Measurements from ENCODE around the gene IFNL1.
A peak's percentile ranks its signal among the peaks of the same experiment; 100 is the strongest.
"Not testable (repeated sequence)": the region's sequence is repeated elsewhere in the genome, so short reads cannot be mapped to it uniquely, and the experiment has no call there.

The IFNL1 gene

DNA sequence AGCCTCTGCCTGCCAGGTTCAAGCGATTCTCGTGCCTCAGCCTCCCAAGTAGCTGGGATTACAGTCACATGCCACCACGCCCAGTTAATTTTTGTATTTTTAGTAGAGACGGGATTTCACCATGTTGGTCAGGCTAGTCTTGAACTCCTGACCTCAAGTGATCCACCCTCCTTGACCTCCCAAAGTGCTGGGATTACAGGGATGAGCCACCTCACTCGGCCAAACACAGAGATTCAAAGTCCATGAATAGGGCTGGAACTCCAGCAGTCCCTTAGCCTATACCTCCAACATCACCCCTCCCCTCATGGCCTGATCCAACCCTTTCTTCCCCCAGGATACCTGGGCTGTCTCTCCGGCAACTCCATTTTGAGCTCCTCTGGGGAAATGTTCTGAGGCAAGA, 36.5 kb downstream of the IFNL1 start:
- not testable (repeated sequence) for DNase-seq

DNA sequence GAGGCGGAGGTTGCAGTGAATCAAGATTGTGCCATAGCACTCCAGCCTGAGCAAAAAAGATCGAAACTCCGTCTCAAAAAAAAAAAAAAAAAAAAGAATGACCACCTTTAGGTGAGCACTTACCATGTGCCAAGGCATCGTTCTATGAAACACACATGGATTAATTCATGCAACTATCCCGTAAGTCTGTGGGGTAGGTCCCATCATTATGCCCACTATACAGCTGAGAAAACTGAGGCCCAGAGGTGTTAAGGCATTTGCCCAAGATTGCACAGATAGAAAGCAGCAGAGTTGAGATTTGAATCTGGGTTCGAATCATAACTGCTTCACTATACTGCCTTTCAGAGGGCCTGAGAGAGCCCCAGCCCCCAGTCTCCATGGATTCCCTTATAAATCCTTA, 37.3 kb downstream of the IFNL1 start:
- no peak for DNase-seq

DNA sequence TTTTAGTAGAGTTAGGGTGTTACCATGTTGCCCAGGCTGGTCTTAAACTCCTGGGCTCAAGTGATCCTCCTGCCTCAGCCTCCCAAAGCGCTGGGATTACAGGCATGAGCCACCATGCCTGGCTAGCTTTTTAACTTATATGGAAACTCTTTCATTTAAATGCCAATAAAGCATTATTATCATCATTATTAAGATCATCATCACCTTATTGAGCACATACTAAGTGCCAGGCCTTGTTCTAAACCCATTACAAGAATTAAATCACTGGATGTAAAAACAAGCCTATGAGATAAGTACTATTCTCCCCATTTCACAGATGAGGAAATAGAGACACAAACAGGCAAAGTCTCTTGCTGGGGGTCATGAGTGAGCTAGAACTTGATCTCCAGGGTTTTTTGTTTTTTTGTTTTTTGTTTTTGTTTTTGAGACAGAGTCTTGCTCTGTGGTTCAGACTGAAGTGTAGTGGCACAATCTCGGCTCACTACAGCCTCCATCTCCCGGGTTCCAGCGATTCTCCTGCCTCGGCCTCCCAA, 38.3 kb downstream of the IFNL1 start:
- no peak for DNase-seq

DNA sequence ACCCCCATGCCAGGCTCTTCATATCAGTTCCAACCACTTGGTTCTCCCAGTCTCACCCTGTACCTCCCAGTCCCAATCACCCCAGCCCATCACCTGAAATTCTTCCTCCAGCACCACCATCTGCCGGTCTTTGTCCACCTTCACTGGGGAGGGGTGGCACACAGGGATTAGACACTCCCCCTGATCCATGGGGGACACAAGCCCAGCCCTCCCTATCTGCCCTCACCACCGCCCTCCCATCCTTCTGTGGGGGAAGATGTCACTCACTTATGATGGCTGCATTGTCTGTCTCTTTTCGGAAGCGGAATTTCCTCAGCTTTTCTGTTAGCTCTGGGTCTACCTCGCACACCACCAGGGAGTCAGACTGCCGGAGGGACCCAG, 39.0 kb downstream of the IFNL1 start:
- DNase-seq: peak; percentile 46

DNA sequence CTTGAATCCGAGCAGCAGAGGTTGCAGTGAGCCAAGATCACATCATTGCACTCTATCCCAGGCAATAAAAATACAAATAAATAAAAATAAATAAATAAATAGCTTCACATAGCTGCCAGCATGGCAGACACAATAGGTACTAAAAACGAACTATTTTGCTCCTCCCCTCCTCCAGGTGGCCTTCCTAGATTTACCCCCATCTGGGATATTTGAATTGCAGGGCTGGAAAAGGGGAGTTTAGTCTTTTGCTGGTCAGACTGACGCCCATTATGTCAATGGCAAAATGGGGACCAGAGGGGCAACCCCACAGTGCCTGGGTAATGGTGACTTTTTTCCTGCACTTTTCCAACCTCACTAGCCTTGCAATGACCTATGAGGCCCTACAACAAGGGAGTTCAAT, 40.3 kb downstream of the IFNL1 start:
- no peak for DNase-seq

DNA sequence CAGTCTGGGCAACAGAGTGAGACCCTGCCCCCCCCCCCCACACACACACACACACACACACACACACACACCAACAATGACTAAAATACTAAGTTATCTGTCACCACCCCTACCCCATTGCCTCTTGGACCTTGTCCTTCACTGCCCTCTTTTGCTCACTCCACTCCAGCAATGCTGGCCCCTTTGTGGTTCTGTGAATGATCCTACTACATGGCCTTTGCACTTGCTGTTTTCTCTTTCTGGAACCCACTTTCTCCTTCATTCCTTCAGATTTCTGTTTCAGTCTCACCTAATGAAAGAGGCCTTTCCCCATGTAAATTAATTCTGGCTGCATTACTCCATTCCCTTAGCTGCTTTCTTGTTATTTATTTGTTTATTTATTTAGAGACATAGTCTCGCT, 43.5 kb downstream of the IFNL1 start:
- DNase-seq: no peak

DNA sequence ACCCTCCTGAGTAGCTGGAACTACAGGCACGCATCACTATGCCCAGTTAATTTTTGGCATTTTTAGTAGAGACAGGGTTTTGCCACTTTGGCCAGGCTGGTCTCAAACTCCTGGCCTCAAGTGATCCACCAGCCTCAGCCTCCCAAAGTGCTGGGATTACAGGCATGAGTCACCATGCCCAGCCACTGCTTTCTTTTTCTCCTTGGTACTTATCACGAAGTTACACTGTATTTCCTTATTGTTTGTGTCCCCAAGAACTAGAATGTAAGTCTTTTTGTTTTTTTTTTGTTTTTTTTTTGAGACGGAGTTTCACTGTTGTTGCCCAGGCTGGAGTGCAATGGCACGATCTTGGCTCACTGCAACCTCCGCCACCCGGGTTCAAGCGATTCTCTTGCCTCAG, 43.9 kb downstream of the IFNL1 start:
- DNase-seq: not testable (repeated sequence)

DNA sequence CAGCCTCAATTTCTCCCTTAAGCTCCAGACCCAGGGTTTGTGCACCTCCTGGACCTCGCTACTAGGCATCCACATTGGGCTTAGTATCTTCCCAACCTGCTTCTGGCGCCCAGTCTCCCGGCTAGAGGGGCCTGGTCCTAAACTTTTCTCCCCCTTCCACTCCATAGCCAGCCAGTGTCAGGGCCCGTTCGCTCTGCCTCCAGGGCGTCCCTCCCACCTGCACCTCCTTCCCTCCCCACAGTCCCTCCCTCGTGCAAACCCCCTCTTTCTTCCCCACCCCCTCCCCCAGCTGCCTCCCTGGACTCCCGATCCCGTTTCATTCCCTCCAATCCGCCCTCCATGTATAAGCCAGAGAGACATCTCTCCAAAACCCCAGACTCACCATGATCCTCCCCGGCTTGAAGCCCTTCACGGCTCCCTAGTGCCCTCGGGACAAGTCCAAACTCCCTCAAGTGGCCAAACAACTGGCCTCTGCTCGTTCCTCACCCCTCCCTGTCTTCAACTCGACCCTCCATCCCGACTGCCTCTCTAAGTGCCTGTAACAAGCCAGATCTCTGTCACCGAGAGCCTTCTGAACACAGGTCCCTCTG, 45.0 kb downstream of the IFNL1 start:
- DNase-seq: peak; percentile 51

DNA sequence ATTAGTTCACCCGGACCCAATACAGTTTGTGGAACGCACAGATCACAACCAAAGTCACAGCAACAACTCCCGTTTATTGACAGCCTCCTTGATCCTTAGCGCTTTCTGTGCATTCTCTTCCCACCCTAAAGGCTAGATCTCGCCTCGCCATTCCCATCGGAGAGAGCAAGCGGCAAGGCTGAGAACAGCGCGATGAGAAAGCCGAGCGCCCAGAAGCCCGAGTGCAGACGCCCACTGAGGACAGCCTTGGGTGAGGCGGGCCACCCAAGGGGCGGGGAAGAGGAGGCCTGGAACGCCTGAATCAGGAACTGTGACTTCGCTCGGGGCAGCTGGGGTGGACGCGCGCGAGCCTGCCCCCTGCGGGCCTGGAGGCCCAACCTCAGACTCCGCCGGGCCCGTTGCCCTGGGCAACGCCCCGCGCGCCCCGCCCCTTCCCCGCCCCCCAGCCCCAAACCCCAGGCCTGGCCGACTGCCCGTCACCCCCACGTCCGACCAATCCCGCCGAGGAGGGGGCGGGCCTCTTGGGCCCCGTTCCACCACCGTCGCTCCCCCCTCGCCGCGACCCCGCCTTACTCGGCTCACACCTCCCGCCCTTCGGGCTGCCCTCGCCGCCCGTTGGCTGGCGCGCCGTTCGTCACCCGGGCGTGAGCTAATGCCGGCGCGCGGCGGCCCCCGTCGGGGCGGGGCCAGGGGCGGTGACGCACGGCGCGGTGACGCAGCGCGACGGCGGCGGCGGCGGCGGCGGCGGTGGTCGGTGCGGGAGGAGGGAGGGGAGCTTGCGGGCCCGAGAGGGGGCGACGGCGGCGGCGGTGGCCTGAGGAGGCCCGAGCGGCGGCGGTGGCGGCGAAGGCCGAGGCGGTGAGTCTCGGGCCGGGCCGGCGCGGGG, 45.8 kb downstream of the IFNL1 start, which contains the start of gene SAMD4B:
SAMD4B (plus strand) TSS at position 703 of the 886 bp plus-strand sequence. CDS start 14,473 bp downstream, outside the sequence.
- peak; percentile 100 for DNase-seq

DNA sequence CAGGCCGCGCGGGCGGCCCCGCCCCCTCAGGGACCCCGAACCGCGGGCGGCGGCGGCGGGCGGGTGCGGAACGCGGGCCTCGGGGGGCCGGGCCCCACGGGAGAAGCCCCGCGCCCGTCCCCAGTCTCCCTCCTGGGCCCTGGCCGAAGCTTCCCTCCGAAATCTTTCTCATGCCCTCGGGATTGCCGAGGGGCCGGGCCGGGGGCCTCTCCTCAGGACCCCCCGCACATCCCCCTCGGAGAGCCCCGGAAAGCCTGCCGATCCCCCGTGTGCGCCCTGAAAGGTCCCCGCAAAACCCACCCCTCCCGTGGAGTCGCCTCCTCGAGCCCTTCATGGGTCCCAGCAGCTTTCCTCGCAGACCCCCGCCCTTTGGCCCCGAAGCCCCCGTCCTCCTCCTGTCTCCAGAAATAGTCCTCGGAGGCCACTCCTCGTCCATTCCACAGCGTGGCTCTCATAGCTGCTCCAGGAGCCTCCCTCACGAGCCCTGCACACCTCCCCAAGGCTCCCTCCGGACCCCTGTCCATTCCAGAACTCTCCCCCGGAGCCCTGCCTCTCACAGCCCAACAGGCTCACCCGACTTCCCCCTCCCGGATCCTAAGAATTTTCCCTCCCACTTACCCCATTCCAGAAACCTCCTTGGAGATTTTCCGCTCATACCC, 46.6 kb downstream of the IFNL1 start:
- no peak for DNase-seq

DNA sequence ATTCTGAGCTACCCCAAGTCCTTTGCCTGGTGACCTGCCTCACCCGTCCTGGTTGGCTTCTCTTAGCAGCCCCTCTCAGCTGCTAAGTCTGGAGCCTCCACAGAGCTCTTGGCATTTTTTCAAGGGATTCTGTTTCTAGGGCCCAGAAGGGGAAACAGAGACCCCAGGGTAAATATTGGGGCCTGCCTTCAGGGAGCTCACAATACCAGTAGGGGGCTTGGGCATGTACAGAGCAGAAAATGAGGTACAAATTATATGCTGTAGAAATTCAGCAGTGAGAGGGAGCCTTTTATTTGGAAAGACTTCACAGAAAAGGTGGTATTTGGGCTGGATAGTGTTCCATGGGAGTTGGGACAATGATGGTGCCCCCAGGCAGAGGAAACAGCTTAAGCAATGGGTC, 49.7 kb downstream of the IFNL1 start:
- DNase-seq: no peak

DNA sequence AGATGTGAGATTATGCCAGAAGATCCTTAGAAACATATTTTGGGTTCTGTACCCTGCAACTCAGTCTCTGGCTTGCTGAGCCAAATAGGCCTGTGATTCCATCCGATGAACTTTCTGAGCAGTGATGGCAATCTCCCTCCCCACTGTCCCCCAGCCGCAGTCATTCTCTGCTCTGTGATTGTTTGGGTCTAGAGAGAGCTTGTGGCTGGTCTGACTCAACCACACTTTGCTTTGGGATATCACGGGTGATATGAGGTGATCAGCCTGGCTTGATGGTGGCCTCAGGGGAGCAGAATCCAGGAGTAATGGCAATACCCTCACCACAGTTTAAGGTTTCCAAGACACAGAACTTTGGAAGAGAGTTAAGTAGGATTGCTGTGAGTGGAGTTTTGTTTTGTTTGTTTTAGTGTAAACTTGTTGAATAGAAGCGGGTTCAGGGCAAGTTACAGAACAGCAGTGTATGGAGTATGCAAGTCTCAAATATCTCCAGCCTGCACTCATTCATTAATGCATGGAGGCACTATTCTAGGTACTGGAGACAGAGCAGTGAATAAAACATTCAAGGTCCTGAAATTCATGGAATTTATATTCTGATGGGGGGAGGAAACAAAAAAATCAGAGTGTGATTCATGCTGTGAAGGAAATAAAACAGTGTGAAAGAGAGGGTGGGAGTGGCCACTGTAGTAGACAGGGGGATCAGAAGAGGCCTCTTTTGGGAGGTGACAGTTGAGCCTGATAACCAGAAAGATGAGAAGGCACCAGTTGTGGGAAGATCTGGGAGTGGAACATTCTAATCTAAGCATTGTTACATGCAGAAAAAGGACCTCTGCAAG, 51.3 kb downstream of the IFNL1 start:
- DNase-seq: no peak

Measured in CD4-positive, alpha-beta T cell treated with Interleukin-17A for 4 hours (primary cell).